CD4-positive, alpha-beta T cell (primary cell): Measurements from ENCODE around the gene AGBL1. TPM values are rescaled to one million over a fixed set of nuclear protein-coding genes. Genes with fewer than 3 reads are reported as not detected.

Experiments used
- ATAC-seq: fragments of 200-7000 bp; cut with Tn5 transposase; one replicate; pipeline ENCODE4 v1.10.0; 2022; ENCODE audit warnings: mild to moderate bottlenecking; ENCODE audit not compliant: poor library complexity
- CTCF ChIA-PET: fragments of 350-600 bp; sonication (Branson Sonifier 250); formaldehyde crosslinking; loops from one replicate; lab custom pipeline; 2021; ENCODE audit warnings: antibody characterized with exemption, inconsistent platforms; lab: Charles Lee
- POLR2A ChIA-PET: fragments of 350-600 bp; sonication (Branson Sonifier 250); formaldehyde crosslinking; loops from one replicate; lab custom pipeline; 2021; ENCODE audit warnings: antibody characterized with exemption, inconsistent platforms; lab: Charles Lee
- DNase-seq, 14 experiments: peaks; one replicate each; pipeline ENCODE4 v3.0.0-alpha.2; 2013 to 2020; ENCODE audit warnings: mixed read lengths in 2 of 14
- H3K27ac ChIP-seq, 2 donors: one replicate each; pipeline versions ENCODE4 v1.5.1 to v1.7.0; 2013; ENCODE audit warnings: low read length in 2 of 2, low read depth in 1 of 2, mild to moderate bottlenecking in 1 of 2
- H3K27me3 ChIP-seq, 2 experiments: 1 replicate in 1 of 2; 2 replicates in 1 of 2; pipeline versions ENCODE4 v1.6.1 to v1.7.0; 2013; ENCODE audit warnings: low read length in 2 of 2, control low read depth in 1 of 2, mild to moderate bottlenecking in 1 of 2, moderate library complexity in 1 of 2; ENCODE audit not compliant: insufficient read depth in 2 of 2, control insufficient read depth in 1 of 2
- H3K36me3 ChIP-seq: one replicate; pipeline ENCODE4 v1.6.1; 2013; ENCODE audit warnings: low read length, control low read depth; ENCODE audit not compliant: insufficient read depth
- H3K4me1 ChIP-seq: one replicate; pipeline ENCODE4 v1.6.1; 2013; ENCODE audit warnings: low read length, control low read depth; ENCODE audit not compliant: insufficient read depth
- H3K4me3 ChIP-seq: one replicate; pipeline ENCODE4 v1.5.1; 2013; ENCODE audit warnings: mild to moderate bottlenecking, low read length, moderate library complexity
- H3K9me3 ChIP-seq, 2 experiments: 1 replicate in 1 of 2; 2 replicates in 1 of 2; pipeline versions ENCODE4 v1.6.1 to v1.7.0; 2013; ENCODE audit warnings: low read length in 2 of 2, mild to moderate bottlenecking in 2 of 2, control low read depth in 1 of 2, moderate library complexity in 1 of 2; ENCODE audit not compliant: control insufficient read depth in 1 of 2, insufficient read depth in 1 of 2
- H3K27ac Mint-ChIP-seq: one replicate; pipeline ENCODE4 v1.8.0; 2020; ENCODE audit warnings: mixed read lengths
- H3K27me3 Mint-ChIP-seq: one replicate; pipeline ENCODE4 v1.8.0; 2021; ENCODE audit warnings: mixed read lengths
- H3K36me3 Mint-ChIP-seq: one replicate; pipeline ENCODE4 v1.8.0; 2021; ENCODE audit warnings: low read depth, mixed read lengths
- H3K4me1 Mint-ChIP-seq: one replicate; pipeline ENCODE4 v1.8.0; 2021; ENCODE audit warnings: low read depth, mixed read lengths
- H3K4me3 Mint-ChIP-seq: one replicate; pipeline ENCODE4 v1.8.0; 2020; ENCODE audit warnings: mild to moderate bottlenecking, mixed read lengths
- H3K9me3 Mint-ChIP-seq: one replicate; pipeline ENCODE4 v1.8.0; 2020; ENCODE audit warnings: mixed read lengths
- intact Hi-C, 2 experiments: fragments of 100-400 bp; cut with DNase I in 1 of 2; cut with micrococcal nuclease in 1 of 2; formaldehyde crosslinking; loops; one replicate each; pipeline versions ENCODE4 v1.15.1 to v1.9.0; 2023 to 2025; cut with DNase I, micrococcal nuclease
- total RNA-seq, 174 experiments: library from RNA in 2 of 174; stranded (reverse) in 2 of 174; gene quantifications; one replicate each; pipeline ENCODE4 v1.2.3 and lab custom pipeline; 2021 to 2026
- TF ChIP-seq, protein P1 (sequence below): fragments of 200-600 bp; IDR thresholded peaks from one replicate; pipeline ENCODE4 v1.8.0; 2022; ENCODE audit warnings: antibody characterized with exemption, mild to moderate bottlenecking

The AGBL1 gene
- total RNA-seq, 2 experiments from 2014 or later, result not detected

- H3K9me3 Mint-ChIP-seq, result peaks cover 2% of the 10 kb centered on the region
- H3K36me3 Mint-ChIP-seq, result no peaks in the 10 kb centered on the region
- Histone ChIP-seq H3K27ac (no peak overlapping the region), H3K9me3 (no peaks in the 10 kb centered on the region), H3K4me3 (no peak overlapping the region), H3K4me1 (no peaks in the 10 kb centered on the region), H3K27me3 (no peaks in the 10 kb centered on the region), H3K36me3 (no peaks in the 10 kb centered on the region)
- DNase-seq, result no peak
- ChIA-PET POLR2A (no interaction called here), CTCF (interaction anchor here (1.8 kb wide), 1 partner anchor 11 kb away, joined by 3 read pairs; no protein-coding TSS in a partner anchor)
- H3K27me3 Mint-ChIP-seq, result peaks cover 6% of the 10 kb centered on the region
- no peak for ATAC-seq
- no peak overlapping the region for H3K27ac Mint-ChIP-seq
- no peak overlapping the region for H3K4me3 Mint-ChIP-seq
- no peaks in the 10 kb centered on the region for H3K4me1 Mint-ChIP-seq
- TF ChIP-seq, protein P1, sequence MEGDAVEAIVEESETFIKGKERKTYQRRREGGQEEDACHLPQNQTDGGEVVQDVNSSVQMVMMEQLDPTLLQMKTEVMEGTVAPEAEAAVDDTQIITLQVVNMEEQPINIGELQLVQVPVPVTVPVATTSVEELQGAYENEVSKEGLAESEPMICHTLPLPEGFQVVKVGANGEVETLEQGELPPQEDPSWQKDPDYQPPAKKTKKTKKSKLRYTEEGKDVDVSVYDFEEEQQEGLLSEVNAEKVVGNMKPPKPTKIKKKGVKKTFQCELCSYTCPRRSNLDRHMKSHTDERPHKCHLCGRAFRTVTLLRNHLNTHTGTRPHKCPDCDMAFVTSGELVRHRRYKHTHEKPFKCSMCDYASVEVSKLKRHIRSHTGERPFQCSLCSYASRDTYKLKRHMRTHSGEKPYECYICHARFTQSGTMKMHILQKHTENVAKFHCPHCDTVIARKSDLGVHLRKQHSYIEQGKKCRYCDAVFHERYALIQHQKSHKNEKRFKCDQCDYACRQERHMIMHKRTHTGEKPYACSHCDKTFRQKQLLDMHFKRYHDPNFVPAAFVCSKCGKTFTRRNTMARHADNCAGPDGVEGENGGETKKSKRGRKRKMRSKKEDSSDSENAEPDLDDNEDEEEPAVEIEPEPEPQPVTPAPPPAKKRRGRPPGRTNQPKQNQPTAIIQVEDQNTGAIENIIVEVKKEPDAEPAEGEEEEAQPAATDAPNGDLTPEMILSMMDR, result no peak
- intact Hi-C loops, result no loop called here
Measured at GRCh38 chr15:86871964-86872363, 792.3 kb downstream of the AGBL1 start.

- TF ChIP-seq, protein P1, result no peak
- no peaks in the 10 kb centered on the region for H3K36me3 ChIP-seq
- CTCF ChIA-PET, result interaction anchor here (1.8 kb wide), 1 partner anchor 12 kb away, joined by 3 read pairs; no protein-coding TSS in a partner anchor
Measured at GRCh38 chr15:86872782-86873181, 793.1 kb downstream of the AGBL1 start.

DNA sequence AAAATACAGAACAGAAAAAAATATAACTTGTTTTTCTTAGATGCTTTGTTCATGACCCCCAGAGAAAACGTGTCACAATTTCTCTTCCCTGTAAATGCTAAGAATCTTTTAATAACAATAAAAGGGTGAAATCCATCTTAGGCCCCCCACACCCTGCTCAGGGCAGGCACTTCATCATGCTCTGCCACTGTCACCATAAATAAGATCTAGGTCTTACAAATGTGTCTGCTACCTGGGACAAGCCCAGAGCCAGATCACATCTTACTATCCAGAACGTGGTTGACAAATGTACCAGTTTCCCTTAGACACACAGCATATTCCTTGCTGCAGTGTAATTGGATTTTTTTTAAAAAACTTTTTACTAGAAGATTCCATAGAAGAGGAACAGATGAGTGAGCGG lies 795.4 kb downstream of the AGBL1 start:
- H3K36me3 ChIP-seq, result no peaks in the 10 kb centered on the region
- no peaks in the 10 kb centered on the region for H3K27me3 ChIP-seq
- intact Hi-C loops, result no loop called here
- ATAC-seq (no peak), DNase-seq (no peak)
- Mint-ChIP-seq H3K27ac (no peak overlapping the region), H3K36me3 (no peaks in the 10 kb centered on the region), H3K9me3 (peaks cover 2% of the 10 kb centered on the region), H3K27me3 (no peaks in the 10 kb centered on the region), H3K4me3 (no peak overlapping the region), H3K4me1 (no peaks in the 10 kb centered on the region)
- TF ChIP-seq, protein P1, result no peak
- H3K4me3 ChIP-seq, result no peak overlapping the region
- ChIA-PET CTCF (no interaction called here), POLR2A (no interaction called here)
- H3K4me1 ChIP-seq, result no peaks in the 10 kb centered on the region
- H3K9me3 ChIP-seq, result no peaks in the 10 kb centered on the region
- H3K27ac ChIP-seq, result no peak overlapping the region

More at GRCh38 chr15:86872782-86873181, 793.1 kb downstream of the AGBL1 start:
- no peaks in the 10 kb centered on the region for H3K27me3 ChIP-seq
- no peaks in the 10 kb centered on the region for H3K4me1 ChIP-seq
- ATAC-seq (no peak), DNase-seq (no peak)
- no peak overlapping the region for H3K4me3 ChIP-seq
- Mint-ChIP-seq H3K4me1 (no peaks in the 10 kb centered on the region), H3K4me3 (no peak overlapping the region), H3K27ac (no peak overlapping the region), H3K9me3 (peaks cover 2% of the 10 kb centered on the region), H3K36me3 (no peaks in the 10 kb centered on the region), H3K27me3 (peaks cover 4% of the 10 kb centered on the region)
- no peak overlapping the region for H3K27ac ChIP-seq
- POLR2A ChIA-PET, result no interaction called here
- intact Hi-C loops, result no loop called here
- H3K9me3 ChIP-seq, result no peaks in the 10 kb centered on the region
